ENCODE measurements around the gene SFXN1. TPM values are rescaled to one million over a fixed set of nuclear protein-coding genes. Genes with fewer than 3 reads are reported as not detected.

SFXN1 gene
- total and polyA plus RNA-seq, 2 experiments from 2014 or later, result 50.3 to 96.4 TPM

GRCh38 chr5:175520873-175521272, 42.5 kb downstream of the SFXN1 start:
- no peaks in the 10 kb centered on the region for H3K27me3 ChIP-seq (replicated peaks; ENCODE audit: insufficient read depth)
- WGBS, 2 experiments (ENCODE audit: low coverage in 1 of 2, low lambda C conversion rate in 2 of 2, missing lambda C conversion rate in 2 of 2), result 98 to 100% methylated on average over 2 of the region's 2 CpGs

DNA sequence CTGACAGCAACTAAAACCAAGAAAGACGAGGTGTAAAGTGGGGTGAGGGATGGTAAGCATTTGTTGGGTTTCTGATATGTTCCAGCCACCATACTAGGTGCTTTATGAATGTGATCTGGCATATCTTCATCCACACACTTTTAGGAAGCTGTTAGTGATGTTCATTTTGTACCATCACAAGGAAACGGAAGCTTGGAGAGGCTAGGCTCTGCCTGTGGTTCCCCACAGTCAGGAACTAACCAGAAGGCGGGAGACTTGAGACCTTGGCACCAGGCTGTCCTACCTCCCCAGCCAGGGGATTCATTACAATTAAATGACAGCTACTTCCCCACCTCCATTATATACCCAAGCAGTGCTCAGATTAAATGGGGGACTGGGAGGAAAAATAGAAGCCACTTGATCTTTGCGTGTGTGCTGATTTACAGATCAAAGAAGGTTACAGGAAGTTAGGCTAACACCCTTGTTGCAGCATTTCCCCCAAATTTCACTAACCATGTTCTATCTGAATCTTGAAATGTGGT, 43.0 kb downstream of the SFXN1 start:
- Histone ChIP-seq H3K79me2 (ENCODE audit: insufficient read depth) (no peaks in the 10 kb centered on the region), H3K36me3 (ENCODE audit: low read depth) (peaks cover 59% of the 10 kb centered on the region)
- DNase-seq, result no peak

More at GRCh38 chr5:175520873-175521272, 42.5 kb downstream of the SFXN1 start:
- Histone ChIP-seq H3F3A (ENCODE audit: insufficient read depth) (peaks cover 26% of the 10 kb centered on the region; the same call in 1 of the 2 replicates), H3K4me2 (ENCODE audit: unreplicated experiment) (no peak overlapping the region), H3K4me3 (no peak overlapping the region), H3K9me2 (ENCODE audit: insufficient read depth) (no peaks in the 10 kb centered on the region), H3K27ac (no peak overlapping the region), H3K36me3 (ENCODE audit: low read depth) (peaks cover 55% of the 10 kb centered on the region), H3K9me3 (ENCODE audit: low read depth) (no peaks in the 10 kb centered on the region), H2AFZ (no peak overlapping the region), H3K9ac (no peak overlapping the region), H3K4me1 (ENCODE audit: insufficient read depth) (peaks cover 10% of the 10 kb centered on the region), H3K79me2 (ENCODE audit: insufficient read depth) (no peaks in the 10 kb centered on the region), H4K20me1 (ENCODE audit: insufficient read depth) (0 out of 2 replicates have a peak, but pooled peaks cover 3% of the 10 kb centered on the region)
- TF ChIP-seq EZH2phosphoT487 (IDR thresholded peaks at IDR 0.05; ENCODE audit: insufficient read depth, low read depth) (no peak), EZH2 (IDR thresholded peaks at IDR 0.05; ENCODE audit: insufficient read depth, poor library complexity, severe bottlenecking) (no peak)
- no peak for DNase-seq
- in situ Hi-C loops (cut with MboI), result no loop called here

DNA sequence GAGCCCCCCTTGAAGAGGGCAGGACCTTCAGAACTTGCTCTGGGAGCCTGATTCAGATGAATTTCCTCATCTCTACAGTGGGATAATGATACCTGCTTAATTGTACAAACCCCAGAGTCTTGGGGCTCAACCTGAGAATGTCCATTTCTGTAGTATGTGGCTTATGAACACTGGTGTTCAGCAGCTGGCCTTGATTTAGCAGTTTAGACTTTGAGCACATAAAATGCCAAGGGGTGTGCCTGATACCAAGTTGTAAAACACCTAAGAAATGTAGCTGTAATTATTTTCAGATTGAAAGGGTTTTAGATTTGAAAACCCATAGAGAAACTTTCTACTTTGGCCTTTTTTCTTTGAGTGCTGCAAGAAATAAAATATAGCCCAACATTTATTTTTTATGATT, 44.9 kb downstream of the SFXN1 start:
- Histone ChIP-seq H3F3A (ENCODE audit: insufficient read depth) (peaks cover 6% of the 10 kb centered on the region; the same call in 1 of the 2 replicates), H3K4me1 (ENCODE audit: insufficient read depth) (peaks cover 2% of the 10 kb centered on the region), H3K79me2 (ENCODE audit: insufficient read depth) (no peaks in the 10 kb centered on the region), H3K27me3 (replicated peaks; ENCODE audit: insufficient read depth) (no peaks in the 10 kb centered on the region), H4K20me1 (ENCODE audit: insufficient read depth) (0 out of 2 replicates have a peak, but pooled peaks cover under 1% of the 10 kb centered on the region), H3K9me2 (ENCODE audit: insufficient read depth) (no peaks in the 10 kb centered on the region), H2AFZ (no peak overlapping the region), H3K9me3 (ENCODE audit: low read depth) (no peaks in the 10 kb centered on the region), H3K27ac (no peak overlapping the region), H3K36me3 (ENCODE audit: low read depth) (peaks cover 75% of the 10 kb centered on the region), H3K4me2 (ENCODE audit: unreplicated experiment) (no peak overlapping the region), H3K9ac (no peak overlapping the region), H3K4me3 (no peak overlapping the region)
- TF ChIP-seq EZH2 (IDR thresholded peaks at IDR 0.05; ENCODE audit: insufficient read depth, poor library complexity, severe bottlenecking) (no peak), EZH2phosphoT487 (IDR thresholded peaks at IDR 0.05; ENCODE audit: insufficient read depth, low read depth) (no peak)
- in situ Hi-C loops (cut with MboI), result no loop called here
- DNase-seq, result no peak

More for the DNA sequence above, 43.0 kb downstream of the SFXN1 start:
- Histone ChIP-seq H3K4me1 (ENCODE audit: insufficient read depth) (peaks cover 10% of the 10 kb centered on the region), H3K4me2 (ENCODE audit: unreplicated experiment) (no peak overlapping the region), H3F3A (ENCODE audit: insufficient read depth) (peaks cover 22% of the 10 kb centered on the region; the same call in 1 of the 2 replicates), H3K4me3 (no peak overlapping the region), H3K9me2 (ENCODE audit: insufficient read depth) (no peaks in the 10 kb centered on the region), H3K27ac (no peak overlapping the region), H3K9ac (no peak overlapping the region), H4K20me1 (ENCODE audit: insufficient read depth) (0 out of 2 replicates have a peak, but pooled peaks cover 3% of the 10 kb centered on the region), H3K27me3 (replicated peaks; ENCODE audit: insufficient read depth) (no peaks in the 10 kb centered on the region), H2AFZ (no peak overlapping the region), H3K9me3 (ENCODE audit: low read depth) (no peaks in the 10 kb centered on the region)
- WGBS, 2 experiments (ENCODE audit: low coverage in 1 of 2, low lambda C conversion rate in 2 of 2, missing lambda C conversion rate in 2 of 2), result 96 to 98% methylated on average over 4 of the region's 4 CpGs
- in situ Hi-C loops (cut with MboI), result no loop called here
- no peak for TF ChIP-seq EZH2phosphoT487 (IDR thresholded peaks at IDR 0.05; ENCODE audit: insufficient read depth, low read depth)
- no peak for TF ChIP-seq EZH2 (IDR thresholded peaks at IDR 0.05; ENCODE audit: insufficient read depth, poor library complexity, severe bottlenecking)

DNA sequence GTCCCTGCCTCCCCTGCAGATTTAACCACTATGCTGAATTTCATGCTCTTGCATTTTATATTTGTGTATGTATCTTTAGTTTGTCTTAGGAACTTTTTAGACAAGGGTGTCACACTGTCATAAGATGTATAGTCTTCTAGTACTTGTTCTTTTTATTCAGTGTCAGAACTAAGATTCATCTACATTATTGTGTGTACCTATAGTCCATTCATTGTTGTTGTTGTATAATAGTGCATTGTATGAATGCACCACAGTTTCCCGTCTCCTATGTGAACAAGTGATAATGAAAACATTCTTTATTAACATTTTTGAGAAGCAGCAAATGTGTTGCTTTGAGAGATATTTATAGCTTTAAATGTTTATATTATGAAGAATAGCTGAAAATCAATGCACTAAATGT, 45.9 kb downstream of the SFXN1 start:
- Histone ChIP-seq H2AFZ (no peak overlapping the region), H3K79me2 (ENCODE audit: insufficient read depth) (no peaks in the 10 kb centered on the region), H3K4me1 (ENCODE audit: insufficient read depth) (no peaks in the 10 kb centered on the region), H4K20me1 (ENCODE audit: insufficient read depth) (no peaks in the 10 kb centered on the region), H3K27ac (no peak overlapping the region), H3F3A (ENCODE audit: insufficient read depth) (peaks cover 5% of the 10 kb centered on the region; the same call in 1 of the 2 replicates), H3K36me3 (ENCODE audit: low read depth) (peaks cover 69% of the 10 kb centered on the region), H3K27me3 (replicated peaks; ENCODE audit: insufficient read depth) (no peaks in the 10 kb centered on the region), H3K9ac (no peak overlapping the region), H3K4me3 (no peak overlapping the region), H3K9me3 (ENCODE audit: low read depth) (no peaks in the 10 kb centered on the region), H3K9me2 (ENCODE audit: insufficient read depth) (no peaks in the 10 kb centered on the region), H3K4me2 (ENCODE audit: unreplicated experiment) (no peak overlapping the region)
- 96% methylated on average over 1 of the region's 1 CpG for WGBS, 2 experiments (ENCODE audit: low coverage in 1 of 2, low lambda C conversion rate in 2 of 2, missing lambda C conversion rate in 2 of 2)
- TF ChIP-seq EZH2phosphoT487 (IDR thresholded peaks at IDR 0.05; ENCODE audit: insufficient read depth, low read depth) (no peak), EZH2 (IDR thresholded peaks at IDR 0.05; ENCODE audit: insufficient read depth, poor library complexity, severe bottlenecking) (no peak)
- DNase-seq, result no peak
- in situ Hi-C loops (cut with MboI), result no loop called here
